Activated naive CD4-positive, alpha-beta T cell treated with anti-CD3 and anti-CD28 coated beads, Interleukin-2, amount 50 U/mL, for 16 hours (primary cell): ENCODE results near the gene NKX2-4.
"Not testable (repeated sequence)": the region's sequence is repeated elsewhere in the genome, so short reads cannot be mapped to it uniquely, and the experiment has no call there.

Source experiments
- DNase-seq: peaks from one replicate; pipeline ENCODE4 v3.0.0-alpha.2; 2020

Gene NKX2-4

GRCh38 chr20:21397341-21398108 lies at the start of gene NKX2-4:
NKX2-4 (minus strand) TSS chr20:21397526; CDS start chr20:21397399, 127 bp downstream.
- no peak for DNase-seq

- no peak for DNase-seq
These were observed 40.5 kb upstream of the NKX2-4 start for GRCh38 chr20:21437816-21438215.

- no peak for DNase-seq
These were observed 39.9 kb upstream of the NKX2-4 start for GRCh38 chr20:21437248-21437647.

GRCh38 chr20:21436205-21436604 lies 38.9 kb upstream of the NKX2-4 start:
- DNase-seq, result no peak

GRCh38 chr20:21435576-21435975 lies 38.2 kb upstream of the NKX2-4 start:
- no peak for DNase-seq

- DNase-seq, result no peak
These were observed 36.1 kb upstream of the NKX2-4 start for GRCh38 chr20:21433329-21433890.

- no peak for DNase-seq
These were observed 35.6 kb upstream of the NKX2-4 start for GRCh38 chr20:21432911-21433310.

- DNase-seq, result no peak
These were observed 32.7 kb upstream of the NKX2-4 start for GRCh38 chr20:21430020-21430419.

GRCh38 chr20:21424846-21425245 lies 27.5 kb upstream of the NKX2-4 start:
- DNase-seq, result no peak

- not testable (repeated sequence) for DNase-seq
These were observed 26.4 kb upstream of the NKX2-4 start for GRCh38 chr20:21423712-21424111.

GRCh38 chr20:21421601-21422236 lies 24.4 kb upstream of the NKX2-4 start:
- DNase-seq, result no peak

- DNase-seq, result not testable (repeated sequence)
These were observed 21.8 kb upstream of the NKX2-4 start for GRCh38 chr20:21419147-21419546.

GRCh38 chr20:21413996-21414395 lies 16.7 kb upstream of the NKX2-4 start:
- not testable (repeated sequence) for DNase-seq

- DNase-seq, result no peak
These were observed 14.4 kb upstream of the NKX2-4 start for GRCh38 chr20:21411725-21412124.

- DNase-seq, result no peak
These were observed 1.7 kb upstream of the NKX2-4 start for GRCh38 chr20:21399005-21399475.

GRCh38 chr20:21398109-21399004 lies 1.0 kb upstream of the NKX2-4 start:
- DNase-seq, result no peak

GRCh38 chr20:21396599-21397340 lies 556 bp downstream of the NKX2-4 start:
- DNase-seq, result peak; percentile 17

GRCh38 chr20:21395666-21396598 lies 1.4 kb downstream of the NKX2-4 start:
- peak; percentile 43 for DNase-seq

GRCh38 chr20:21395051-21395665 lies 2.2 kb downstream of the NKX2-4 start:
- no peak for DNase-seq

- DNase-seq, result no peak
These were observed 2.8 kb downstream of the NKX2-4 start for GRCh38 chr20:21394551-21394950.
